ENCODE data around the gene F10.

The F10 gene

GRCh38 chr13:113122550-113123225 is at the start of gene F10:
F10 (plus strand) TSS chr13:113122799; CDS start chr13:113122856, 57 bp downstream.
- DNase-seq (ENCODE audit: low read depth) = peak; percentile 70
- peak within 1 kb of the TSS; percentile 54 for H3K4me3 ChIP-seq (ENCODE audit: low read length)

DNA sequence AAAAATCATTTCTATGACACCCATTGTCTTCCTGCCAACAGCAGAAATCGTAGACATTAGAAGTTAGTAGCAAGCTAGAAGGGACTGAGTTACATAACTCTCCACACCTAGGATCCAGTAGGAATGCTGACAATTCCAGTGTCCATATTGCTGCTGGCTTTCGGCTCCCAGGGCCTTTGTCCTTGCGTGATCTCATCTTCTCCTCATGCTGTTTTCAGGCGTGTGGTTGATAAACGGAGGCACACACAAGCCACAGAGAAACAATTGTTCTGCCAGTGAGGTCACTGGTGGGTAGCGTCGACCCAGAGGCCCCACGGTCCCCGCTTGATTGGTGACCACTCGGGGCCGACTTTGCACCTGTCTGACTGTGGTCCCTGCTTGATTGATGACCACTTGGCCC is 48.7 kb upstream of the F10 start:
- no peak for TF ChIP-seq CTCF (conservative IDR thresholded peaks at IDR 0.05; ENCODE audit: low read length)
- DNase-seq (ENCODE audit: low read depth) = no peak

More at GRCh38 chr13:113122550-113123225, at the start of gene F10:
- TF ChIP-seq CTCF (conservative IDR thresholded peaks at IDR 0.05; ENCODE audit: low read length) = peak; percentile 12; the same call in 1 of the 2 replicates

GRCh38 chr13:113074401-113074800 is 48.2 kb upstream of the F10 start:
- DNase-seq (ENCODE audit: low read depth) = no peak
- no peak overlapping the region for H3K4me3 ChIP-seq (ENCODE audit: low read length)
- no peak for TF ChIP-seq CTCF (conservative IDR thresholded peaks at IDR 0.05; ENCODE audit: low read length)

More for the DNA sequence above, 48.7 kb upstream of the F10 start:
- H3K4me3 ChIP-seq (ENCODE audit: low read length) = no peak overlapping the region

- TF ChIP-seq CTCF (conservative IDR thresholded peaks at IDR 0.05; ENCODE audit: low read length) = no peak
- no peak for DNase-seq (ENCODE audit: low read depth)
- no peak overlapping the region for H3K4me3 ChIP-seq (ENCODE audit: low read length)
Observed at GRCh38 chr13:113074876-113075275, 47.7 kb upstream of the F10 start.

DNA sequence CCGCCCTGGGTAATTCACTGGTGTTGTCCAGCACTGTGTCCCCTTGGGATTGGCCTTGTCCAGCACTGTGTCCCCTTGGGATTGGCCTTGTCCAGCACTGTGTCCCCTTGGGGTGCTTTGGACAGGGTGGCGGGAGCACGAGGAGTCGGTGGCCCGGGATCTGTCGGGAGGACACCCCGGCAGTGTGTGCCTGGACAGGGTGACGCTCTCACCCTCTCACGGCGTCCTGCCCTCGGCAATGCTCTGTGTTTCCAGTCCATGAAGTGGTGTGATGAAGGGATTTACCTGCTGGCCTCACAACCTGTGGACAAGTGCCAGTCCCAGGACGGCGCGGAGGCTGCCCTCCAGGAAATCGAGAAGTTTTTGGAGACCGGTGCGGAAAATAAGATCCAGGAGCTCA is 46.9 kb upstream of the F10 start:
- no peak for TF ChIP-seq CTCF (conservative IDR thresholded peaks at IDR 0.05; ENCODE audit: low read length)
- no peak for DNase-seq (ENCODE audit: low read depth)
- H3K4me3 ChIP-seq (ENCODE audit: low read length) = no peak overlapping the region

GRCh38 chr13:113076681-113077401 is 45.8 kb upstream of the F10 start:
- no peak for TF ChIP-seq CTCF (conservative IDR thresholded peaks at IDR 0.05; ENCODE audit: low read length)
- no peak for DNase-seq (ENCODE audit: low read depth)
- H3K4me3 ChIP-seq (ENCODE audit: low read length) = no peak overlapping the region

DNA sequence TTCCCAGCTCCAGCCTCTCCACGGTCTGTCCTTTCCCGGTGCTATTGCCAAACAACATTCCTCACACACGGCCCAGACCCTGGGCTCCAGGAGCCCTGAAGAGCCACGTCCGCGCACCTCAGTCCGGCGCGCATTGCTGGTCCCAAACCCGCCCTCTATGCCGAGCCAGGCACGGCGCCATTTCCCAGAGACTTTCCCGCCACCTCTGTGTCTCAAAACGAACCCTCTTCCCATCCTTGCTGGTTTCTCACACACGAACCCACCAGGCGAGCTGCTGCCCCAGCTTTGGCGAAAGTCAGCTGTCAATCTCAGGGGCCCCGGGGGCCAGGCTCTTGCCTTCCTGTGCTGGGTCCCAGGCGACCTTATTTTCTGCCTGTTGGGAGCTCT is 45.0 kb upstream of the F10 start:
- TF ChIP-seq CTCF (conservative IDR thresholded peaks at IDR 0.05; ENCODE audit: low read length) = no peak
- no peak overlapping the region for H3K4me3 ChIP-seq (ENCODE audit: low read length)
- DNase-seq (ENCODE audit: low read depth) = no peak

Data from AG10803 (cell line).